Stimulated activated memory B cell treated with anti-CD40 and anti-IgM and Interleukin-4, amounts not matched to agents 10 μg/mL and 1 μg/mL and 100 μg/mL, for 72 hours (primary cell): ENCODE results near the gene ZNF618.

Experiments used
- ATAC-seq: fragments of 150-1000 bp; cut with Tn5 transposase; 2 replicates; pipeline ENCODE4 v1.10.0; 2021
- H3K27ac Mint-ChIP-seq: one replicate; pipeline ENCODE4 v1.8.0; 2022; ENCODE audit warnings: mild to moderate bottlenecking, mixed read lengths
- H3K27me3 Mint-ChIP-seq: one replicate; pipeline ENCODE4 v1.8.0; 2022; ENCODE audit warnings: mixed read lengths
- H3K36me3 Mint-ChIP-seq: one replicate; pipeline ENCODE4 v1.8.0; 2022; ENCODE audit warnings: mixed read lengths
- H3K4me1 Mint-ChIP-seq: one replicate; pipeline ENCODE4 v1.8.0; 2022; ENCODE audit warnings: mixed read lengths
- H3K4me3 Mint-ChIP-seq: one replicate; pipeline ENCODE4 v1.8.0; 2022; ENCODE audit warnings: mild to moderate bottlenecking, moderate library complexity, mixed read lengths
- H3K9me3 Mint-ChIP-seq: one replicate; pipeline ENCODE4 v1.8.0; 2022; ENCODE audit warnings: mixed read lengths

The ZNF618 gene

DNA sequence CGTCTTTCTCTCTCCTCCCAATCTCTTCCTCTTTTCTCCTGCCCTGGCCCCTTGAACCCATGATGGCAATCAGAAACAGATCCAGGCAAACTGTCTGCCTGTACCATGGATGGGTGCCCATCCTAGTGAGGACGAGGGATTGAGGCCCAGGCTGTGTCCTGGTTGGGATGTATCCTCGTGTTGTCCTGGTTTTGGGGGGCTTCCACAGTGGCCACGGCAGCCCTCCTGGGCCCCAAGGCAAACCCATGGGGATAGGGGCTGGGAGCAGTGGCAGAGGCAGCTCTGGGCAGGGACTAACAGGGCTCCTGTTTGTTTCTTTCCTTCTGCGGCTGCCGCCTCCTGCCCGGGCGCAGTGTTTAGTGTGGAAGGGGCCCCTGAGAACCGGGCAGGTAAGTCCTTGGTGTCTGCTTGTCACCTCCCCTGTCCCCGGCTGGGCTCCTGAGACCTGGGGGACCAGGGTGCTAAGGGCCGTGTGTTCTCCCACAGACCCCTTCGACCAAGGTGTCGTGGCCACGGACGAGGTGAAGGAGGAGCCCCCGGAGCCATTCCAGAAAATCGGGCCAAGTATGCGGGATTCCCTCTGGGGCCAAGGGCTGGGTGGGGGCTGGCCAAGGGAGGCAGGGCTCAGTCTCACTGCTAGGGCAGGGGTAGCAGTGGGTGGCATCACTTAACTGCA, 132.0 kb downstream of the ZNF618 start:
- H3K36me3 Mint-ChIP-seq, result peaks cover 5% of the 10 kb centered on the region
- no peak overlapping the region for H3K4me3 Mint-ChIP-seq
- peaks cover 5% of the 10 kb centered on the region for H3K9me3 Mint-ChIP-seq
- ATAC-seq, result no peak
- no peaks in the 10 kb centered on the region for H3K4me1 Mint-ChIP-seq
- H3K27me3 Mint-ChIP-seq, result peaks cover 9% of the 10 kb centered on the region
- no peak overlapping the region for H3K27ac Mint-ChIP-seq

DNA sequence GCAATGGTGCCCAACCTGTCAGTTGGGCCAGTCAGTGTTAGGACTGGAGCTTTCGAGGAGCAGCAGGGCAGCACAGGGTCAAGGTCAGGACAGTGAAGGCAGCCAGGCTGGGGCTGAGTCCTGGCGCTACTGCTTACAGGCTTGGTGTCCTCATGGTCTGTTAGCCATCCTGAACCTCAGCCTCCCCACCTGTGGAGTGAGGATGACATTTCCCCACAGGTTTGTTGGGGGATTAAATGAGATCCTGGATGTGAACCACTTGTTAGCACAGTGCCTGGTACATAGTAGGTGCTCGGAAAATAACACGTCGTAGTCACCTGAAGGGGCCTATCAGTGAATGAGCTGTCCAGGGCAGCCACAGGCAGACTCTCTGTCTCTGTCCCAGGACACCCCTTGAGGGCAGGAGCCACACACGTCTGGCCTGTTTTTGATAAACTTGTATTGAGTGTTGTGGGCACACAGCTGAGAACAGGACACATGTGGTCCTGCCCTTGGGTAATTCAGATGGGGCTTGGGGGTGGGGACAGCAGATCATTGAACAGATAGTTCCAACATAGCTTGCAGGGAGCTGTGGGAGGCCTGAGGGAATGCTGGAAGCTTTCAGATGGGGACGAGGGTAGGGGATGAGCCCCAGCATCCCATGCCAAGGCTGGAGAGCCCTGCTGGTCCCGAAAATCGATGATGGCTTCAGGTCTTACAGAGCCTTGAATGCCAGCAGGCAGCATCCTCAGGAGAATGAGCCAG, 132.7 kb downstream of the ZNF618 start:
- no peak overlapping the region for H3K27ac Mint-ChIP-seq
- peaks cover 5% of the 10 kb centered on the region for H3K36me3 Mint-ChIP-seq
- H3K27me3 Mint-ChIP-seq, result peaks cover 9% of the 10 kb centered on the region
- no peaks in the 10 kb centered on the region for H3K4me1 Mint-ChIP-seq
- H3K4me3 Mint-ChIP-seq, result no peak overlapping the region
- no peak for ATAC-seq
- peaks cover 5% of the 10 kb centered on the region for H3K9me3 Mint-ChIP-seq

DNA sequence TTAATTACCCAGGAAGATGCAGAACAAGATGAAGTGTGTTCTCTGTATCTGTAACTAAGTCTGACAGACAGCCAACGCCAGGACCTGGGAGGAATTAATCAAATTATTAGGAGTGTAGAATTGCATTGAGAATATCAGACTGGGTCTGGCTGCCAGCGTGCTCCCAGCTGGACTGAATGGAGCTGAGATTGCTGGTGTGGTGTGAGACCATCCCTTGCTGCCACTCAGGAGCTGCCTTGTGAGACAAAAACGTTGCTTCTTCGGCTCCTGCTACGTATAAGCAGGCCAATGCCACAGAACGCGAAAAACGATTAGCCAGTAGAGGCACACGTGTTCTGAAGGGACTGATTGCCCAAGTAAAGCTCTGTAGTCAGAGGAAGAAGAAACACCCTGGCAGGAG, 135.2 kb downstream of the ZNF618 start:
- no peak overlapping the region for H3K4me3 Mint-ChIP-seq
- H3K36me3 Mint-ChIP-seq, result peaks cover 5% of the 10 kb centered on the region
- no peak overlapping the region for H3K27ac Mint-ChIP-seq
- no peaks in the 10 kb centered on the region for H3K4me1 Mint-ChIP-seq
- ATAC-seq, result no peak
- peaks cover 8% of the 10 kb centered on the region for H3K9me3 Mint-ChIP-seq
- H3K27me3 Mint-ChIP-seq, result no peaks in the 10 kb centered on the region

DNA sequence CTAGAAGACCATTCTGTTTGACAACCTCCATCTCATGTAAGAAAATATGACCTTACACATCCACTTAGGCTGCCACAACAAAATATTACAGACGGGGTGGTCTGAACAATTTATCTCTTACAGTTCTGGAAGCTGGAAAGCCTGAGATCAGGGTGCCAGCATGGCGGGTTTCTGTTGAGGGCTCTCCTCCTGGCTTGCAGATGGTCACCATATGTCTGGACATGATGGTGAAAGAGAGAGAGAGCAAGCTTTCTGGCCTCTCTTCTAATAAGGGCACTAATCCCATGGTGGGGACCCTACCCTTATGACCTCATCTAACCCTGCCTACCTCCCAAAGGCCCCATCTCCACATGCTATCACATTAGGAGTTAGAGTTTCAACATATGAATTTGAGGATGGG, 136.0 kb downstream of the ZNF618 start:
- no peak overlapping the region for H3K4me3 Mint-ChIP-seq
- H3K36me3 Mint-ChIP-seq, result peaks cover 5% of the 10 kb centered on the region
- no peak overlapping the region for H3K27ac Mint-ChIP-seq
- H3K4me1 Mint-ChIP-seq, result no peaks in the 10 kb centered on the region
- ATAC-seq, result no peak
- peaks cover 8% of the 10 kb centered on the region for H3K9me3 Mint-ChIP-seq
- H3K27me3 Mint-ChIP-seq, result no peaks in the 10 kb centered on the region

DNA sequence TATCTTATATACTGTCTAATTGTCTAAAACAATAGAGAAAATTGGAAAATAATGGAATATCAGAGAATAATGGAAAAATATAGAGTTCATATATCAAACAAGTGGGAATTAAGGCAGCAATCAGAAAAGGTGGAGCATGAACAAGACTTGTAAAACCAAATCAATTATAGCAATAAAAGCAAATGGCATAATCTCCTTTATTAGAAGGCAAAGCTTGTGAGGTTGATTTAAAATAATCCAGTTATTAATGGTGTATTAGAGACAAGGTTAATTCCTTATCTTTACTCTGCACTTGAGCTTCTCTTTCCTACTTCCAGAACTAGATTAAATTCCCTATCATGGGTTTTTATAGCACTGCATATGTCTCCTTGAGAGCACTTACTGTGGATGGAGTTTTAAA, 137.9 kb downstream of the ZNF618 start:
- no peaks in the 10 kb centered on the region for H3K4me1 Mint-ChIP-seq
- ATAC-seq, result no peak
- H3K9me3 Mint-ChIP-seq, result peaks cover 8% of the 10 kb centered on the region
- H3K27me3 Mint-ChIP-seq, result no peaks in the 10 kb centered on the region
- peaks cover 5% of the 10 kb centered on the region for H3K36me3 Mint-ChIP-seq
- H3K4me3 Mint-ChIP-seq, result no peak overlapping the region
- no peak overlapping the region for H3K27ac Mint-ChIP-seq

DNA sequence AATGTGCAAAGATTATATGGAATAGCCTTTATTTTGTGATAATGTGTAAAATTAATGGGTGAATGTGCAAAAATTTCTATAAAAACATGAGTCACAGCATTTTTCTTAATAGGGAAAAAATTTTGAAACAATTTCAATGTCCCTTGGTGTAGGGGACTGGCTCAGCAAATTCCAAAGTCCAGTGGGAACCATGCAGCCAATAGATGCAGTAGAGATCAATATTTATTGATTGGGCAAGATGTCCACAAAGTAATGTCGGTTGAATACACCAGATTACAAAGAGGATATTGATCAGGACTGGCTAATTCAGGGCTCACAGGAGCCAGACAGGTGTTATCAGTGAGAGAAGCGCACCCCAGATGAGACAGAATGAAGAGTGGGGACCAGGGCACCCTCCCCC, 139.5 kb downstream of the ZNF618 start:
- Mint-ChIP-seq H3K4me1 (no peaks in the 10 kb centered on the region), H3K4me3 (no peak overlapping the region), H3K27me3 (no peaks in the 10 kb centered on the region), H3K36me3 (peaks cover 5% of the 10 kb centered on the region), H3K27ac (no peak overlapping the region), H3K9me3 (peaks cover 8% of the 10 kb centered on the region)
- ATAC-seq, result no peak

DNA sequence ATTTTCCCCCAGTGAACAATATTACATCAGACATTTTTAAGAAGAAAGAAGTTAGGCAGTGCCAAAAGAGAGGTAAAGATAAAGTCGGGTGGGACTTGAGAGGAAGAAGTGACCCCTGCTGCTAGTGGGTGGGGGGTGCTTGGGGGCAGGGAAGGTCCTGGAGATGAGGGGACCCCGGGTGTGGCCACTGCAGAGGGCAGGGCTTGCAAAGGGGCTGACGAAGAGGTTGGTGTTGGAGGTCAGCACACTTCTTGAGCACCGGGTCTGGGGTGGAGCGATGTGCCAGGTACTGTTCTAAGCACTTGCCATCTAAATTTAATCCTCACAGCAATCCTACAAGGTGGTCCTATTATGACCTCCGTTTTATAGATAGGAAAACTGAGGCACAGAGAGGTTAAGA, 140.0 kb downstream of the ZNF618 start:
- no peaks in the 10 kb centered on the region for H3K4me1 Mint-ChIP-seq
- H3K4me3 Mint-ChIP-seq, result no peak overlapping the region
- ATAC-seq, result no peak
- peaks cover 5% of the 10 kb centered on the region for H3K36me3 Mint-ChIP-seq
- H3K27me3 Mint-ChIP-seq, result no peaks in the 10 kb centered on the region
- no peak overlapping the region for H3K27ac Mint-ChIP-seq
- peaks cover 8% of the 10 kb centered on the region for H3K9me3 Mint-ChIP-seq

DNA sequence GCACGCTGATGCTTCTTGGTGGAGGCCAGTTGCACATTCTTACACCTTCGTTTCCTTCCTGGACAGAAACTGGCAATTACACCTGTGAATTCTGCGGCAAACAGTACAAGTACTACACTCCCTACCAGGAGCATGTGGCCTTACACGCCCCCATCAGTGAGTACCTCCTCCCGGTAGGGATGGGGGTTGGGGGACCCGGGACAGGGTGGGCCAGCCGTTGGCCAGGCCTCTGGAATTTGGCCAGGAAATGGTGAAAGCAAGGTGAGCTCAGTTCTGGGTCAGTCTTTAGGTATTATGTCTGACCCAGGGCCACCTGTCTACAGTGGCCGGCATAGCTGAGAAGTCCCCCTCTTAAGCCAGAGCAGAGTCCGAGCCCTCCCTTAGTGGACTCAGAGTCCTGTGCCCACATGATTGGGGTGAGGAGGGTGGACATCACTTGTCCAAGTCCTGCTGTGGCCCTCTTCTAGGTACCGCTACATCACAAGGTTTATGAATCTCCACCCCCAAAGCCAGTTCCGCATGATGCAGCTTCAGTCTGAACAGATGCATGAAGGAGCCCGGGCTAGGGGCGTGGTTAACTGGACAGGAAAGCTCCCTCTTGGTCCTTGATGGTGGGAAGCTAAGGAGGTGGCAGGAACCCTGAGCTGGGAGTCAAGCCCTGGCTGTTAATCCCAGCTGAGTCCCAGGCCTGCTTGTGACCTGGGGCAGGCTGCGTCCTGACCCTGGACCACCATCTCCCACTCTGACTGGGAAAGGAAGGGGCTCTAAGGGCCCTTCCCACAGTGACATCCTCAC, 140.7 kb downstream of the ZNF618 start:
- ATAC-seq, result no peak
- Mint-ChIP-seq H3K9me3 (peaks cover 10% of the 10 kb centered on the region), H3K36me3 (peaks cover under 1% of the 10 kb centered on the region), H3K27me3 (no peaks in the 10 kb centered on the region), H3K4me3 (no peak overlapping the region), H3K4me1 (no peaks in the 10 kb centered on the region), H3K27ac (no peak overlapping the region)

DNA sequence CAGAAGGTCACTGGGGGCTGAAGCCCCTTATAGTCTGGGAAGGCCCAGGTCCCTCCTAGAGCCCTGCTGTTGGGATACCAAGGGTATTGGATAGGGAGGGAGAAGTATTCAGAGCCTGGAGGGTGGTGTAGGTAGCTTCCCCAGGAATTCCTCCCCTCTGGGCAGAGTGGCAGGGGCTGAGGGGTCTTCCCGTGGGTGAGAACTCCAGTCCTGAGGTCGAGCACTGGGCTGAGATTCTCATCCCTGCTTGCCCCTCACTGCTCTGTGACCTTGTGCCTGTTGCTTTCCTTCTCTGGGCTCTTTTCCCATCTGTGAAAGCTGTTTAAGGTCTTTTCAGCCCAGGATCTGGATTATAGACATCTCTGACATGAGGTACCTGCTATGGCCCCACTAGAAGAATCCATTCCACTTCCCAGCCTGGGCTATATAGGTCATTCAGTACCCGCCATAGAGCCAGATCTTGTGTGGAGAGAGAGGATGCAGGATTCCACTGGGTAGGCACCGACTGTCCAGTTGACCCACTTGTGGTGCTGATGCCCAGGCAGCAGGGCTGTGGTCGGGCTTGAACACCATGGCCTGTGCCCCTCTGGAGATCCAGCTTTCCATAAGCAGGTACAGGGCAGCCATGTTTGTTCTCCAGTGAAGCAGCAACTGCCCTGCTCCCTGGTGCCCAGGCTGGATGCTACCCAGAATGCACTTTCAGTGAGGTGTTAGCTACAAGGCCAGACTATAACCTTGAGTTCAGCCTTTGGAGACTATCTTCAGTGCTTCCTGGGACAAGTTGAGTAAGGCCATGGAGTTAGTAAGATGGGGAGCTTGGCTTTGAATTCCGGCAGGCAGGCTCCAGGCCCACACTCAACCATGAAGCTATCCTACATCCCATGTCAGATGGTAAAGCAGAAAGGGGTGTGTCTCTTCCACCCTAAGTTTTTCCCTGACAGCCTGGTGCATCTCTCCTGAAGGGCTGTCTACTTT, 141.9 kb downstream of the ZNF618 start:
- ATAC-seq, result peak; percentile 44
- Mint-ChIP-seq H3K4me3 (no peak overlapping the region), H3K9me3 (peaks cover 10% of the 10 kb centered on the region), H3K27me3 (no peaks in the 10 kb centered on the region), H3K4me1 (no peaks in the 10 kb centered on the region), H3K36me3 (no peaks in the 10 kb centered on the region), H3K27ac (no peak overlapping the region)

DNA sequence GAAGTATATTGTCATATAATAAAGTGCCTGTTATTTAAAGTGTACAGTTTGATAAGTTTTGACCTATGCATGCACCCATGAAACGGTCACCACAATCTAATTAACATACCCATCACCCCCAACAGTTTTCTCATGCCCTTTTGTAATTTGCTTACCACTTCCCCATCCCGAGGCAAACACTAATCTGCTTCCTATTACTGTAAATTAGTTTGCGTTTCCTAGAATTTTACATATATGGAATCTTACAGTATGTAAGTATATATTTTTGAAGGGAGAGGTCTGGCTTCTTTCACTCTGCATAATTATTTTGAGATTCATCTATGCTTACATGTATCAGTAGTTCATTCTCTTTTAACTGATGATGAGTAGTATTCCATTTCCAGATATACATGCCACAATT, 145.5 kb downstream of the ZNF618 start:
- Mint-ChIP-seq H3K9me3 (peaks cover 16% of the 10 kb centered on the region), H3K4me1 (no peaks in the 10 kb centered on the region), H3K36me3 (peaks cover 16% of the 10 kb centered on the region), H3K27ac (no peak overlapping the region), H3K27me3 (no peaks in the 10 kb centered on the region), H3K4me3 (no peak overlapping the region)
- ATAC-seq, result no peak

DNA sequence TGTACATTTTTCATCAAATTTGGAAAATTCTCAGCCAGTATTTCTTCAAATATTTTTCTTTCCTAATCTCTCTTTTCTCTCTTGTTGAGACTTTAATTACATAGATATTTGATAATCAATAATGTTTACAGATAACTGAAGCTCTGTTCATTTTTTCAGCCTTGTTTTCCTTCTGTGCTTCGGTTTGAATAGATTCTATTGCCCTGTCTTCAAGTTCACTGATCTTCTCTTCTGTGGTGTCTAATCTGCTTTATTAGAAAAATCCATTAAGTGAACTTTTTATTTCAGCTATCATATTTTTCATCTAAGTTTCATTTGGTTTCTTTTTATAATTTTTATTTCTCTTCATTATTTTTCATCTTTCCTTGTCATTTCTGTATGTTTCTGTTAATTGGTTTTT, 147.9 kb downstream of the ZNF618 start:
- H3K36me3 Mint-ChIP-seq, result peaks cover 16% of the 10 kb centered on the region
- H3K4me3 Mint-ChIP-seq, result no peak overlapping the region
- H3K27me3 Mint-ChIP-seq, result no peaks in the 10 kb centered on the region
- H3K27ac Mint-ChIP-seq, result no peak overlapping the region
- no peaks in the 10 kb centered on the region for H3K4me1 Mint-ChIP-seq
- H3K9me3 Mint-ChIP-seq, result peaks cover 16% of the 10 kb centered on the region
- no peak for ATAC-seq

DNA sequence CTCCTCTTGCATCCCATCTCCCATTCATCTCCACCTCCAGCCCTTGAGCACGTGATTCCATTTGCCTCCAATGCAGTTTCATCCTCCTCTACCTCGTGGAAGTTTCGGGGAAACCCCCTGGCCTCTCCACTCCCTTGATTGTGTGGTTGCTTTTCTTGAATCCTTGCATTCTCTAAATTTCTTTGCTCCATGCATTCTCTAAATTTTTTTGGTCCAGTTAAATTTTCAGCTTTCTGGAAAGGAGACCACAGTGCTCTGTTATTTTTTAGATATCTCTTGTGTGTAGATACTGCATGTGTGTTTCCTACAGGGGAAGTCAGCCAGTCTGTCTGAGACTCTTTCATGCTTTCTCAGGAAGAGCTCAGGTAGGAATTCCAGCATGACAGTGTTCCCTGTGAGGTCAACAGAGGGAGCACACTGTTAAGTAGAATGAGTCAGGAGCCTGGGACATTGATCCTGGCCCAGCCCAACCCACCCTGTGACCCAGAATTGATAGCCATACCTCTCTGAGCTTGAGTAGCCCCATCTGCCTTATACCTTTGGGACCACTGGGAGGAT, 149.2 kb downstream of the ZNF618 start:
- H3K4me1 Mint-ChIP-seq, result no peaks in the 10 kb centered on the region
- ATAC-seq, result no peak
- no peak overlapping the region for H3K4me3 Mint-ChIP-seq
- H3K9me3 Mint-ChIP-seq, result peaks cover 16% of the 10 kb centered on the region
- no peak overlapping the region for H3K27ac Mint-ChIP-seq
- no peaks in the 10 kb centered on the region for H3K27me3 Mint-ChIP-seq
- peaks cover 16% of the 10 kb centered on the region for H3K36me3 Mint-ChIP-seq

DNA sequence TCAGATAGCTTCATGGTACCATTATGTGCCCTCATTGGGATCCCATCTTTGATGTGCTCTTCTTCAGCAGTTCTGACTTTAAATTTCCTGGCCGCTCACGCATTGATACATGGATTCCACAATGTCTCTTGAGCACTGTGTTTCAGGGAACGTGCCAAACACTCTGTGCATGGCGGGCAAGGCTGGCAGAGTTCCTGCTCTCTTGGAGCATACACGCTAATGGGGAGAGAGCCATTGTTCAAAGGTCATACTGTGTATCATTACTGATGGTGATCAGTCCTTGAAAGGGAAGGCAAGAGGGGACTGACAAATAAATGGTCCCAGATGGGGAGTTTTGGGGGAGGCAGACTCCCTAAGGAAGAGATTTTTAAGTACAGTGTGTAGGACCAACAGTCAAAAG, 149.7 kb downstream of the ZNF618 start:
- H3K4me1 Mint-ChIP-seq, result no peaks in the 10 kb centered on the region
- no peak overlapping the region for H3K27ac Mint-ChIP-seq
- H3K9me3 Mint-ChIP-seq, result peaks cover 16% of the 10 kb centered on the region
- H3K36me3 Mint-ChIP-seq, result peaks cover 16% of the 10 kb centered on the region
- no peak for ATAC-seq
- no peaks in the 10 kb centered on the region for H3K27me3 Mint-ChIP-seq
- H3K4me3 Mint-ChIP-seq, result no peak overlapping the region

DNA sequence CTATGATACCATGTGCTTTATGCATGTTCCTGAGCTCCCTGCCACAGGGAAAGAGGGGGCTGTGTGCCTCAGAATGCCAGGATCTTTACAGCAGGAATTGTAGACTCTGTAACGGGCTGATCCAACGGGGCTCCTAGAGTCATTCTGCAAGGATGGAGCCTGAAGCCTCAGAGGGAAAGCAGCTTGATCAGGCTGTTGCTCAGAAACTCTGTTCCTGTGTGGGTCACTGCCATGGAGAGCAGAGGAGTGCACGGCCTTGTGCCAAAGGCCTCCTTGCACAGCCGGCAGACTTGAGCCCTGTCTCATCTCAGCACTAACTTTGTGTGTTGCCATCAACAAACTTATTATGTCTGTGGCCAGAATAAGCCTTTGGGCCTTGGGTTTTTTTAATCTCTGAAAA, 150.2 kb downstream of the ZNF618 start:
- ATAC-seq, result no peak
- H3K27me3 Mint-ChIP-seq, result no peaks in the 10 kb centered on the region
- peaks cover 16% of the 10 kb centered on the region for H3K36me3 Mint-ChIP-seq
- no peaks in the 10 kb centered on the region for H3K4me1 Mint-ChIP-seq
- H3K9me3 Mint-ChIP-seq, result peaks cover 16% of the 10 kb centered on the region
- H3K4me3 Mint-ChIP-seq, result no peak overlapping the region
- no peak overlapping the region for H3K27ac Mint-ChIP-seq
